HG02885 (cell line): ENCODE data around the gene SHROOM3.
"Not testable (repeated sequence)": the region's sequence is repeated elsewhere in the genome, so short reads cannot be mapped to it uniquely, and the experiment has no call there.

Experiments used
- ATAC-seq: cut with Tn5 transposase; IDR thresholded peaks from one replicate; pipeline ENCODE4 v1.9.1; 2021; ENCODE audit warnings: mild to moderate bottlenecking; ENCODE audit not compliant: unreplicated experiment, poor library complexity

SHROOM3 gene

GRCh38 chr4:76443376-76443775 is 8.3 kb downstream of the SHROOM3 start:
- ATAC-seq: no peak

GRCh38 chr4:76445911-76446310 is 10.9 kb downstream of the SHROOM3 start:
- no peak for ATAC-seq

- no peak for ATAC-seq
These were observed 12.4 kb downstream of the SHROOM3 start for GRCh38 chr4:76447393-76447851.

- ATAC-seq: no peak
These were observed 13.2 kb downstream of the SHROOM3 start for GRCh38 chr4:76448211-76448610.

GRCh38 chr4:76449362-76449767 is 14.3 kb downstream of the SHROOM3 start:
- ATAC-seq: no peak

- ATAC-seq: no peak
These were observed 14.8 kb downstream of the SHROOM3 start for GRCh38 chr4:76449833-76450232.

- no peak for ATAC-seq
These were observed 18.2 kb downstream of the SHROOM3 start for GRCh38 chr4:76453232-76453631.

- not testable (repeated sequence) for ATAC-seq
These were observed 19.0 kb downstream of the SHROOM3 start for GRCh38 chr4:76454073-76454472.

- ATAC-seq: no peak
These were observed 22.9 kb downstream of the SHROOM3 start for GRCh38 chr4:76457885-76458284.

GRCh38 chr4:76458297-76458696 is 23.3 kb downstream of the SHROOM3 start:
- no peak for ATAC-seq

GRCh38 chr4:76458825-76459224 is 23.8 kb downstream of the SHROOM3 start:
- ATAC-seq: no peak

GRCh38 chr4:76459291-76459723 is 24.3 kb downstream of the SHROOM3 start:
- no peak for ATAC-seq

- no peak for ATAC-seq
These were observed 28.5 kb downstream of the SHROOM3 start for GRCh38 chr4:76463568-76463967.

- no peak for ATAC-seq
These were observed 35.0 kb downstream of the SHROOM3 start for GRCh38 chr4:76470064-76470463.

GRCh38 chr4:76470532-76470931 is 35.5 kb downstream of the SHROOM3 start:
- no peak for ATAC-seq

- ATAC-seq: no peak
These were observed 41.5 kb downstream of the SHROOM3 start for GRCh38 chr4:76476571-76476970.

GRCh38 chr4:76484654-76485053 is 49.6 kb downstream of the SHROOM3 start:
- ATAC-seq: no peak

- ATAC-seq: no peak
These were observed 50.4 kb downstream of the SHROOM3 start for GRCh38 chr4:76485450-76485849.

GRCh38 chr4:76486588-76487276 is 51.7 kb downstream of the SHROOM3 start:
- ATAC-seq: no peak

- ATAC-seq: no peak
These were observed 52.6 kb downstream of the SHROOM3 start for GRCh38 chr4:76487621-76488020.

GRCh38 chr4:76488455-76488854 is 53.4 kb downstream of the SHROOM3 start:
- no peak for ATAC-seq

- no peak for ATAC-seq
These were observed 54.1 kb downstream of the SHROOM3 start for GRCh38 chr4:76488888-76489685.
